Left colon (tissue), 2 donors: Measurements from ENCODE around the gene FAM236C. TPM values are rescaled to one million over a fixed set of nuclear protein-coding genes. Genes with fewer than 3 reads are reported as not detected.
"Not testable (repeated sequence)": the region's sequence is repeated elsewhere in the genome, so short reads cannot be mapped to it uniquely, and the experiment has no call there.

Experiments
- ATAC-seq: fragments of 200-7000 bp; cut with Tn5 transposase; one replicate; pipeline ENCODE4 v1.9.1; 2020; ENCODE audit warnings: mild to moderate bottlenecking, moderate library complexity
- DNase-seq, 2 donors: peaks; one replicate each; pipeline ENCODE4 v3.0.0-alpha.2; 2020
- intact Hi-C, 2 donors: fragments of 100-400 bp; cut with DNase I in 1 of 2; cut with micrococcal nuclease in 1 of 2; formaldehyde crosslinking; loops; one replicate each; pipeline versions ENCODE4 v1.11.2 to v1.14.0; 2022; cut with DNase I, micrococcal nuclease
- long read RNA-seq: library from polyadenylated mRNA; unstranded; transcript quantifications from one replicate; pipeline ENCODE4 v2.0.0, GENCODE V29; 2021
- total RNA-seq, 2 donors: library from RNA; stranded (reverse); fragmentation: NEBNext Ultra II Directional; extraction: Animal tissue kit (Norgen Biotek cat#: 25700); gene quantifications; one replicate each; pipeline ENCODE4 v1.2.1, GENCODE V29; 2021
- donor health status: DM: no; HTN: no; CAD: no.
- donor health status: DM: yes; HTN: yes; CAD: no.

FAM236C gene
- total RNA-seq: not detected
- long read RNA-seq: 0 reads

DNA sequence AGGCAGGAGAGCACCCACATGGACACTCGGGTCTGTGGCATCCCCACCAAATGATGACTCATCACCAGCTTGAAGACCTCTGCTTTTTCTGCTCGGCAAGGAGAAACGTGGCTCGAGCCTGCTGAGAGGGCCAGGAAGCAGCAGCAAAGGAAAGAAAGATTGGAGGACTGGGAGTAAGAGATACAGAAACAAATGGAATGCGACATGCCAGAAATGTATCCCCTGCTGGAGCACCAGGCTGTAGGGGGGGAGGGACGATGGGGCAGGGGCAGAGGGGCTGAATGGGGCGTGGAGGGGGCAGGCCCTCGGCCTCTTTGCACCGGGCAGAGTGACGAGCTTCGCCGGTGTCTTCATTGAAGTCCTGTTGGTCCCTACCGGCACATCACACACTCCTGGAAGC lies at the start of gene FAM236C:
TSS of gene FAM236C (plus strand) at position 301 of the 400 bp plus-strand sequence. CDS start 100 bp downstream, outside the sequence.
- intact Hi-C loops, DNase-seq, ATAC-seq: not testable (repeated sequence)

- intact Hi-C loops, ATAC-seq, DNase-seq: not testable (repeated sequence)
Measured at GRCh38 chrX:72882898-72883297, 29.5 kb upstream of the FAM236C start.

DNA sequence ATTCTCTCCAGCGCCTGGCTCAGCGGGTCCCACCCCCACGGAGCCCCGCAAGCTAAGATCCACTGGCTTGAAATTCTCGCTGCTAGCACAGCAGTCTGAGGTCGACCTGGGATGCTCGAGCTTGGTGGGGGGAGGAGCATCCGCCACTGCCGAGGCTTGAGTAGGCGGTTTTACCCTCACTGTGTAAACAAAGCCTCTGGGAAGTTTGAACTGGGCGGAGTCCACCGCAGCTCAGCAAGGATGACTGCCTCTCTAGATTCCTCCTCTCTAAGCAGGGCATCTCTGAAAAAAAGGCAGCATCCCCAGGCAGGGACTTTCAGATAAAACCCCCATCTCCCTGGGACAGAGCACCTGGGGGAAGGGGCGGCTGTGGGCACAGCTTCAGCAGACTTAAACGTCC lies 22.7 kb upstream of the FAM236C start:
- not testable (repeated sequence) for ATAC-seq, DNase-seq

GRCh38 chrX:72916096-72916495 lies 3.7 kb downstream of the FAM236C start:
- intact Hi-C loops, ATAC-seq, DNase-seq: not testable (repeated sequence)

More for the DNA sequence above, 22.7 kb upstream of the FAM236C start:
- intact Hi-C loops: not testable (repeated sequence)

DNA sequence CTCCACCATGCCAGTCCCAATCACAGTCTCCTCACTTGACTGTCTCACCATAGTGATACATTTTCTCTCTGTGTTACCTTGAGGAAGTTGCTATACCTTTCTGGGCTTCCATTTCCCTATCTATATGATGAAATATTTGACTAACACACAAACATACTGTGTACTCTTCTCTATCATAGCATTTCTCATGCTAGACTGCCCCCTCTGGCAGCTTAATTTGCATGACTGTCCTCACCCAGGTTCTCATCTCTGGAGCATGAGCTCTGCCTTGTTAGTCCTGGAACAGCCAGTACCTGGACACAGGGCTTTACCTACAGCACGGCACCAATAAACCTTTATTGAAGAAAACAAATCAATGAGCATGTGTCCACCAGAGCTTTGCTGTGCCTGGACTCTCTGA lies 19.9 kb downstream of the FAM236C start:
- intact Hi-C loops, ATAC-seq, DNase-seq: not testable (repeated sequence)

GRCh38 chrX:72936455-72936854 lies 24.0 kb downstream of the FAM236C start:
- ATAC-seq: peak; percentile 69
- DNase-seq, intact Hi-C loops: not testable (repeated sequence)

DNA sequence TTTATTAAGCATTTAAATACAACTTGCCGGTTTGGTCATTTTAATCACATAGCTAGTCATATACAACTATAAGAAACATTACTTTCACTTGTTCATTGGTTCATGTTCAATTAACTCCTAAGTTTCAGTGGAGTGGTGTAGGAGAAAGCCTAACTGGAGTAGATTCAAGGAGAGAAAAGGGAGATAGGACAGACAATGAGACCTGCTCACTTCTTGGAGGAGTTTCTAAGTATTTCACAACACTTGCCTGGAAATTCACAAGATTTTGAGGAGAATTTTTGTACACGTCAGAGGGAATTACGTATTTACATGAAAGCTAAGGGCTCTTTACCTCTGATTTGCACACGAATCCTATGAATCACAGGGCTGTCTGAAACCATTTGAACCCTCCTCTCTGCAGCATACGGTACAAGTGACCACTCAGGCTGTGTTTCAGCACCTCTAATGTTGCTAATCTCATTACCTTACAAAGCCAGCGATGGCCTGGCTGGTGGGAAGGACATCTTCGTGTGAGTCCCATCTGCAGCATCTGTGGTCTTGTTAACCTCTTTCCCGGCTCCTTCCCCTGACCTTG lies 24.6 kb downstream of the FAM236C start:
- intact Hi-C loops, ATAC-seq, DNase-seq: not testable (repeated sequence)

DNA sequence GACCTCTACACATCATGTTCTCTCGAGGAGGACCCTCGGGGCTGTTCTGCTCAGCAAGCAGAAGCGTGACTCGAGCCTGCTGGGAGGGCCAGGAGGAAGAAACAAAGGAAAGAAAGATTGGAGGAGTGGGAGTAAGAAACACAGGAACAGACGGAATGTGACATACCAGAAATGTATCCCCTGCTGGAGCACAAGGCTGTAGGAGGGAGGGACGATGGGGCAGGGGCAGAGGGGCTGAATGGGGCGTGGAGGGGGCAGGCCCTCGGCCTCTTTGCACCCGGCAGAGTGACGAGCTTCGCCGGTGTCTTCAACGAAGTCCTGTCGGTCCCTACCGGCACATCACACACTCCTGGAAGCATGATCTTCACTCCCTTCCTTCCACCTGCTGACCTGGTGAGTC lies 25.5 kb downstream of the FAM236C start, which contains the start of gene FAM236A:
TSS of gene FAM236A (plus strand) at position 301 of the 400 bp plus-strand sequence. CDS start at position 358, 57 bp downstream.
- not testable (repeated sequence) for ATAC-seq

DNA sequence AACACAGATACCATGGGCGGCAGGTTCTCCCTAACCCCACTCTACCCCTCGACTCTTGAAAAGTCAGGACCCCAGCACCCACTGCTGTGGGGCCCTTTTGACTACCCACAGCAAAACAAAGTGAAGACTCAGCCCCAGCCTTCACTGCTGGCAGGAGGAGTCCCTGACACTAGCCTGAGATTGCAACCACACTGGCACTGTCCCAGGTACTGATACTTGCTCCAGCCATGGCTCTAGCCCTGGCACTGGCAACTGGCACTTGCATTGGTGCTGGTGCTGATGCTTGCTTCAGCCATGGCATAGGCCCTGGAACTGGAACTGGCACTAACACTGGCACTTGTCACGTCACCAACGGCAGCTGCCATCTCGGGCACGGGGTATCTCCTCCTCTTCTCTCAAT lies 29.9 kb downstream of the FAM236C start:
- DNase-seq, intact Hi-C loops: not testable (repeated sequence)
- peak; percentile 36 for ATAC-seq

More for the DNA sequence above, 25.5 kb downstream of the FAM236C start, which contains the start of gene FAM236A:
- DNase-seq, intact Hi-C loops: not testable (repeated sequence)

GRCh38 chrX:72943035-72943818 lies 30.8 kb downstream of the FAM236C start:
- peak; percentile 81 for ATAC-seq
- intact Hi-C loops: not testable (repeated sequence)

GRCh38 chrX:72943819-72944169 lies 31.4 kb downstream of the FAM236C start, which contains the start of gene DMRTC1:
Gene DMRTC1, minus strand, starts transcription at chrX:72943837. Its CDS starts 68,143 bp downstream, at chrX:72875694.
- intact Hi-C loops, DNase-seq: not testable (repeated sequence)
- peak; percentile 85 for ATAC-seq

More at GRCh38 chrX:72943035-72943818, 30.8 kb downstream of the FAM236C start:
- DNase-seq: not testable (repeated sequence)

- DNase-seq, intact Hi-C loops, ATAC-seq: not testable (repeated sequence)
Measured at GRCh38 chrX:72959971-72960370, 47.6 kb downstream of the FAM236C start.

Other genes starting within 250 kb of the FAM236C start
- 1 to 10 TPM; 3.9 TPM for gene PHKA1, start 198.3 kb upstream of the FAM236C start, total RNA-seq
- under 1 TPM in 1 of 2 donors, not detected in 1; 0.61 TPM for gene DMRTC1B, start 135.7 kb upstream of the FAM236C start, total RNA-seq
- not detected for gene FAM236B, start 130.0 kb upstream of the FAM236C start, total RNA-seq
- gene FAM236D, start 104.4 kb upstream of the FAM236C start, total RNA-seq: not detected
- not detected for gene FAM236A, start 25.6 kb downstream of the FAM236C start, total RNA-seq
- under 1 TPM in 1 of 2 donors, not detected in 1; 0.40 TPM for gene DMRTC1, start 31.2 kb downstream of the FAM236C start, total RNA-seq
- gene PABPC1L2B, start 90.3 kb downstream of the FAM236C start, total RNA-seq: not detected
- gene PABPC1L2A, start 166.9 kb downstream of the FAM236C start, total RNA-seq: not detected